MCF 10A (cell line): Measurements from ENCODE around the gene TMC6. TPM values are rescaled to one million over a fixed set of nuclear protein-coding genes. Genes with fewer than 3 reads are reported as not detected.

Experiments used
- BruUV-seq: library from RNA; stranded (reverse); fragments of 400-500 nt; replicated peaks from 2 replicates; lab custom pipeline; 2021; lab: Mats Ljungman, UMichigan
- CTCF ChIA-PET: fragments of 300-600 bp; sonication (Branson Sonifier 250); formaldehyde crosslinking; extraction: SDS; loops from one replicate; lab custom pipeline; 2021; ENCODE audit warnings: antibody characterized with exemption, inconsistent platforms; lab: Yijun Ruan, JAX
- POLR2A ChIA-PET: fragments of 300-600, 350-650 bp; sonication (Branson Sonifier 250); formaldehyde crosslinking; extraction: SDS; loops from one replicate; lab custom pipeline; 2020; ENCODE audit warnings: antibody characterized with exemption, inconsistent platforms; lab: Yijun Ruan, JAX
- DNase-seq: peaks from one replicate; pipeline ENCODE4 v3.0.0-alpha.2; 2018; ENCODE audit not compliant: unreplicated experiment
- H3K27ac Mint-ChIP-seq: one replicate; pipeline ENCODE4 v1.8.0; 2022; ENCODE audit warnings: mild to moderate bottlenecking, low read depth, mixed read lengths; ENCODE audit not compliant: unreplicated experiment
- H3K27me3 Mint-ChIP-seq: one replicate; pipeline ENCODE4 v1.8.0; 2022; ENCODE audit warnings: mixed read lengths; ENCODE audit not compliant: insufficient read depth, unreplicated experiment
- H3K36me3 Mint-ChIP-seq: one replicate; pipeline ENCODE4 v1.8.0; 2022; ENCODE audit warnings: mild to moderate bottlenecking, moderate library complexity, mixed read lengths; ENCODE audit not compliant: insufficient read depth, unreplicated experiment
- H3K4me1 Mint-ChIP-seq: one replicate; pipeline ENCODE4 v1.8.0; 2022; ENCODE audit warnings: mixed read lengths; ENCODE audit not compliant: insufficient read depth, unreplicated experiment
- H3K4me3 Mint-ChIP-seq: one replicate; pipeline ENCODE4 v1.8.0; 2022; ENCODE audit warnings: mild to moderate bottlenecking, moderate library complexity, mixed read lengths; ENCODE audit not compliant: unreplicated experiment
- H3K9me3 Mint-ChIP-seq: one replicate; pipeline ENCODE4 v1.8.0; 2022; ENCODE audit warnings: mixed read lengths; ENCODE audit not compliant: unreplicated experiment
- intact Hi-C: fragments of 100-400 bp; cut with micrococcal nuclease; formaldehyde crosslinking; loops from 2 replicates; pipeline ENCODE4 v1.14.1; 2022
- total RNA-seq: library from RNA; stranded (reverse); gene quantifications from 2 replicates; pipeline ENCODE4 v1.2.3, GENCODE V29; 2022
- TF ChIP-seq, protein P1 (sequence below): fragments of 200-600 bp; IDR thresholded peaks from one replicate; pipeline ENCODE4 v1.8.0; 2022; ENCODE audit warnings: antibody characterized with exemption, mild to moderate bottlenecking; ENCODE audit not compliant: unreplicated experiment

Gene TMC6
- total RNA-seq, 1 experiment from 2014 or later = 3.1 TPM

DNA sequence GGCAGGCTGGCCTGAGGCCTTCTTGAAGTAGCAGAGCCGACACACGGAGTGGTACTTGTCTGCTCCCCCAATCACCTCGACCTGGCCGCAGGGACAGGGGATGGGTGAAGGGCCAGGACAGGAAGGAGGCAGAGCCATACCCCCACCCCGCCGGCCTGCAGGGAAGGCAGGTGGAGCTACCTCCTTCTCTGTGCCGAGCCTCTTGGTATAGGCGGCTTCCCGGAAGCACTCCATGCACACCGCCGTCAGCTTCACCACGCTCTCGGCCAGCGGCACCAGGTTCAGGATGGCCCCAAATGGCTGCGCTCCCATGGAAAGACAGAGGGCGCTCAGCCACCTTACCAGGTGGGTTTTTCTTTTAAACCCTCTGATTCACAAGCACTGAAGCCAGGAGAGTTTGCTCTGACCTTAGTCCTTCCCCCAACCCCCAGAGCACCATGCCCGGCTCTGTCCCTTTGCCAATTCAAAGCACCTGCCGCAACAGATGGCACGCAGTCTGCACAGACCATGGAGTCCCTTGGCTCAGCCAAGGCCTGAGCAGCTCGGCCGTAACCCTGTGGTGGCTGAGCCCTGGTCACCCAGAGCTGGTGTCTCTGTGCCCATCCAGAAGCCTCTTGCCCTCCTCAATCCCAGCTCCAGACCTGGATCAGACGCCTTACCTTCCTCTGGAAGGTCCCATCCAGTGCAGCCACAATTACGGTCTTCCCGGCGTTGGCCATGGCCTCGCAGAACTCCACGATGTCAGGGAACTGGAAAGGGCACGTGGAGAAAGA lies 46.5 kb upstream of the TMC6 start:
- TF ChIP-seq, protein P1, sequence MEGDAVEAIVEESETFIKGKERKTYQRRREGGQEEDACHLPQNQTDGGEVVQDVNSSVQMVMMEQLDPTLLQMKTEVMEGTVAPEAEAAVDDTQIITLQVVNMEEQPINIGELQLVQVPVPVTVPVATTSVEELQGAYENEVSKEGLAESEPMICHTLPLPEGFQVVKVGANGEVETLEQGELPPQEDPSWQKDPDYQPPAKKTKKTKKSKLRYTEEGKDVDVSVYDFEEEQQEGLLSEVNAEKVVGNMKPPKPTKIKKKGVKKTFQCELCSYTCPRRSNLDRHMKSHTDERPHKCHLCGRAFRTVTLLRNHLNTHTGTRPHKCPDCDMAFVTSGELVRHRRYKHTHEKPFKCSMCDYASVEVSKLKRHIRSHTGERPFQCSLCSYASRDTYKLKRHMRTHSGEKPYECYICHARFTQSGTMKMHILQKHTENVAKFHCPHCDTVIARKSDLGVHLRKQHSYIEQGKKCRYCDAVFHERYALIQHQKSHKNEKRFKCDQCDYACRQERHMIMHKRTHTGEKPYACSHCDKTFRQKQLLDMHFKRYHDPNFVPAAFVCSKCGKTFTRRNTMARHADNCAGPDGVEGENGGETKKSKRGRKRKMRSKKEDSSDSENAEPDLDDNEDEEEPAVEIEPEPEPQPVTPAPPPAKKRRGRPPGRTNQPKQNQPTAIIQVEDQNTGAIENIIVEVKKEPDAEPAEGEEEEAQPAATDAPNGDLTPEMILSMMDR = no peak
- peaks cover 24% of the 10 kb centered on the region for H3K36me3 Mint-ChIP-seq
- H3K9me3 Mint-ChIP-seq = no peaks in the 10 kb centered on the region
- ChIA-PET CTCF (interaction anchor here (0.7 to 2.4 kb wide), 8 partner anchors 11 to 66 kb away, joined by 3 to 19 read pairs (median 4); partner anchors contain the start of gene AFMID), POLR2A (interaction anchor here (0.6 to 1.6 kb wide), 5 partner anchors 11 to 109 kb away, joined by 3 to 5 read pairs (median 4); partner anchors contain the start of gene TMC6)
- no peak overlapping the region for H3K27ac Mint-ChIP-seq
- H3K4me3 Mint-ChIP-seq = no peak overlapping the region
- DNase-seq = no peak
- H3K27me3 Mint-ChIP-seq = no peaks in the 10 kb centered on the region
- intact Hi-C loops = no loop called here
- no TSS peak for BruUV-seq
- H3K4me1 Mint-ChIP-seq = peaks cover 17% of the 10 kb centered on the region

DNA sequence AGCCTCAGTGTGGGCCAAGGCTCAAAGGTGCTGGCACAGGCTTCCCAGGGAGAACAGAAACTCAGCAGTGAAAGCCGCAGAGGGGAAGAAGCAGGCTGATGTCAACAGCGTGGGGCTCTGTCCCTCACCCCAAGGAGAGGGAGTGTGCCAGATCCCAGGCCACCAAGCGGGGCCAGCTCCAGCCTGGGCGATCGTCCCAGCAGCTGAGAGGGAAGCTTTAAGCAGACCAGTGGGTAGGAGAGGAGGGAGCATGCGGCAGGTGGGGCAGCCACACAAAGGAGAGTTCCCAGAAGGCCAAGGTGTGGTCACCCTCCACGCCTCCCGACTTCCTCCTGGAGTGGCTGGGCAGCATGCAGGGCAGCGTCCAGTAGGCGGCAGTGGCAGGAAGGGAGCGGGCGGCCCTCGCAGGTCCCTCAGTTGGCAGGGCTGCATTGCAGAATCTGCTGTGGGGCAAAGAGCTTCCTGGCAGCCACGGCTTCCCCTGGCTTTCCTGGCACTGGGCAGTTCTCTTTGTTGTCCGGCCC lies 45.9 kb upstream of the TMC6 start:
- Mint-ChIP-seq H3K27me3 (no peaks in the 10 kb centered on the region), H3K4me3 (no peak overlapping the region), H3K27ac (no peak overlapping the region), H3K36me3 (peaks cover 24% of the 10 kb centered on the region), H3K9me3 (no peaks in the 10 kb centered on the region), H3K4me1 (peaks cover 14% of the 10 kb centered on the region)
- intact Hi-C loops = no loop called here
- ChIA-PET CTCF (interaction anchor here (0.6 to 2.4 kb wide), 5 partner anchors 13 to 67 kb away, joined by 3 to 5 read pairs (median 4); partner anchors contain the start of gene AFMID), POLR2A (interaction anchor here (0.6 to 0.7 kb wide), 2 partner anchors 108 to 633 kb away, joined by 3 to 5 read pairs; no protein-coding TSS in a partner anchor)
- TF ChIP-seq, protein P1 = no peak
- peak; percentile 33 for DNase-seq
- no TSS peak for BruUV-seq

DNA sequence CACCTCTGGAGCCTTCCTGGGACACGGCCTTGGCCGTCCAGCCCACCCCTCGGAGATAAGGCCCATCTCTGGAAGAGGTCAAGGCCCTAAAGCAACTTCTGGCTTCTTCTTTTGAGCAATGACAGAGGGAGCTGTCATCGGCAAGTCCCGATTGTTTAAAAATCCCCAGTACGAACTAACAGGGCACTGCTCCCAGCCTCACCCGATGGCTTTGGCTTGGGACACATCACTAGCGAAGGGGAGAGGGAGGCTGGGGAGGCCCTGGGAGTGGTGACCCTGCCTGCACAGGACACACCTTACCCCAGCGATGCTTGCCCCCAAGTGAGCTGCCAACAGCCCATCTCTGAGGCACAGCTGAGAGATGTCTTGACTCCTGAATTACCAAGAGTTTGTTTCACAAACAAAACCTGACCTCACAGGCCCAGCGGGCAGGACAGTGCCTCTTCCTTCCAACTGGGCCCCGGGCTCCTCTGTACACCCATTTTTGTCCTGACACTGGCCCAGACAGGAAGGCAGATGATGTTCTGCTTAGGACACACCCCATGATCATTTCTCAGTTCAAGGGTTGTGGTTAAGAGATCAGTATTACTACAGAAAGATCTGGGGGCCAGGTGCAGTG lies 44.7 kb upstream of the TMC6 start:
- POLR2A ChIA-PET = interaction anchor here (0.8 kb wide), 1 partner anchor 13 kb away, joined by 4 read pairs; the partner anchor contains the start of gene TK1
- TF ChIP-seq, protein P1 = no peak
- intact Hi-C loops = no loop called here
- CTCF ChIA-PET = interaction anchor here (1.0 to 1.1 kb wide), 2 partner anchors 54 to 66 kb away, joined by 3 read pairs; no protein-coding TSS in a partner anchor
- Mint-ChIP-seq H3K36me3 (peaks cover 24% of the 10 kb centered on the region), H3K27me3 (no peaks in the 10 kb centered on the region), H3K4me3 (no peak overlapping the region), H3K9me3 (no peaks in the 10 kb centered on the region), H3K4me1 (peaks cover 11% of the 10 kb centered on the region), H3K27ac (no peak overlapping the region)
- no TSS peak for BruUV-seq
- DNase-seq = no peak
